HepG2 (cell line): Measurements from ENCODE around the gene YWHAE.

Experiments used
- CEBPG ChIP-seq: IDR thresholded peaks from 2 replicates; pipeline ENCODE4 v1.6.1; 2016
- CHCHD3 ChIP-seq: sonication (generic); formaldehyde crosslinking; IDR thresholded peaks from 2 replicates; pipeline ENCODE4 v1.8.0; 2022; ENCODE audit warnings: mild to moderate bottlenecking, missing genetic modification reagents, moderate library complexity
- CHD4 ChIP-seq: fragments of 200-600 bp; sonication (generic); IDR thresholded peaks from 2 replicates; pipeline ENCODE4 v1.7.0; 2017; ENCODE audit warnings: mild to moderate bottlenecking, low read length, borderline replicate concordance
- EP300 ChIP-seq, 3 experiments: sonication (generic) in 1 of 3; formaldehyde crosslinking in 1 of 3; IDR thresholded peaks; 2 replicates each; pipeline versions ENCODE4 v1.5.1 to v1.6.1; 2011 to 2020; ENCODE audit warnings: low read depth in 2 of 3, low read length in 2 of 3, borderline replicate concordance in 1 of 3, improper control_type of control experiment in 1 of 3, mild to moderate bottlenecking in 1 of 3, missing genetic modification reagents in 1 of 3, moderate library complexity in 1 of 3
- EZH2 ChIP-seq: conservative IDR thresholded peaks from 2 replicates; pipeline ENCODE4 v1.6.1; 2012; ENCODE audit warnings: mild to moderate bottlenecking, low read depth, low read length, moderate library complexity
- GATAD2A ChIP-seq: IDR thresholded peaks from 2 replicates; pipeline ENCODE4 v1.6.1; 2016
- HOMEZ ChIP-seq: IDR thresholded peaks from 2 replicates; pipeline ENCODE4 v1.6.1; 2016; ENCODE audit warnings: low read depth
- KLF16 ChIP-seq, 2 experiments: sonication (generic) in 1 of 2; formaldehyde crosslinking in 1 of 2; IDR thresholded peaks; 2 replicates each; pipeline versions ENCODE4 v1.6.1 to v1.8.0; 2016 to 2023; ENCODE audit warnings: missing genetic modification reagents in 2 of 2, missing compliant biosample characterization in 1 of 2

DNA sequence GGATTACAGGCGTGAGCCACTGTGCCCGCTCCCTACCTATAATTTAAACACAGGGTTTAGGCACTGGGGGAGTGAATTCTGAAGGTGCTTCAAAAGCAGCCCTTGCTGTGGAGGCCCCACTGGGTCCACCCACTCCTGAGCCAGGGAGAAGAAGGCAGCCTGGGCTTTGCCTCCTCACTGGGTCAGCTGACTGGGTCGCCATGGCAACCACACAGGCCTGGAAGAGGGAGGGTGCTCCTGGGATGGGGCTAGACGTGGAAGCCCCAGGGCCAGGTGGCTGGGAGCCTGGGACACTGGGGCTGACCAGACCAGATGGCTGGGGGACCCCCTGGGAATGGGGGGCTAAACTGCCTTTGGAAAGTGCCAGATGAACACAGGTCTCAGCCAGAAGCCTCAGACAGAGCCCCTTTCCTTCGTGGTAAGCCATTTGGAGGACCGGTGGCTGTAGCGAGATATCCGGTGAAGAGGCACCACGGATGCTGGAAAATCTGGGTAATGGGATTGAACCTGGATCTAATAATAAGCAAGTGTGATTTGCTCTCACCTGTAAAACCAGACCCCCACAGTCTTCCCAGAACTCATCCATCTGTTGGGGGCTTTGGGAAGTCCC, 87.7 kb downstream of the YWHAE start:
- TF ChIP-seq CEBPG (CRISPR knock-in tag): no peak
- no peak for TF ChIP-seq KLF16 (CRISPR knock-in tag; IDR thresholded peaks at IDR 0.05)
- no peak for TF ChIP-seq CHD4
- TF ChIP-seq EZH2: no peak
- TF ChIP-seq HOMEZ (CRISPR knock-in tag): no peak
- TF ChIP-seq GATAD2A: no peak
- no peak for TF ChIP-seq CHCHD3 (CRISPR knock-in tag)
- no peak for TF ChIP-seq EP300 (IDR thresholded peaks at IDR 0.05; ENCODE audit: low read depth in 2 of 2, low read length in 2 of 2)
- no peak for TF ChIP-seq EP300 (CRISPR knock-in tag; IDR thresholded peaks at IDR 0.05; ENCODE audit: borderline replicate concordance)
